Breast epithelium (tissue), 4 donors: ENCODE results near the gene SALL1. TPM values are rescaled to one million over a fixed set of nuclear protein-coding genes. Genes with fewer than 3 reads are reported as not detected.

ENCODE experiments used
- DNase-seq, 2 donors: peaks; one replicate each; pipeline ENCODE4 v3.0.0-alpha.2; 2019; ENCODE audit warnings: low spot score in 2 of 2
- H3K27ac ChIP-seq, 2 donors: fragments of 200-600 bp; sonication (generic) in 1 of 2; one replicate each; pipeline ENCODE4 v1.5.1; 2016 to 2019; ENCODE audit warnings: mild to moderate bottlenecking in 1 of 2
- H3K27me3 ChIP-seq, 2 donors: fragments of 200-600 bp; sonication (generic) in 1 of 2; one replicate each; pipeline versions ENCODE4 v1.5.1 to v1.6.0; 2017 to 2019; ENCODE audit warnings: control low read depth in 1 of 2, mild to moderate bottlenecking in 1 of 2
- H3K36me3 ChIP-seq: fragments of 200-600 bp; one replicate; pipeline ENCODE4 v1.5.1; 2019
- H3K4me1 ChIP-seq, 2 donors: fragments of 200-600 bp; sonication (generic); one replicate each; pipeline ENCODE4 v1.5.1; 2016 to 2019; ENCODE audit warnings: control low read depth in 1 of 2
- H3K4me3 ChIP-seq, 3 donors: fragments of 200-600 bp; sonication (generic); 1 replicate in 2 of 3; 2 replicates in 1 of 3; pipeline ENCODE4 v1.5.1; 2016 to 2019; ENCODE audit warnings: mild to moderate bottlenecking in 3 of 3, moderate library complexity in 2 of 3
- H3K9me3 ChIP-seq, 2 donors: fragments of 200-600 bp; sonication (generic) in 1 of 2; one replicate each; pipeline ENCODE4 v1.5.1; 2016 to 2019; ENCODE audit warnings: control low read depth in 1 of 2
- POLR2A ChIP-seq: fragments of 450-650 bp; IDR thresholded peaks from one replicate; pipeline ENCODE4 v1.6.1; 2016; ENCODE audit warnings: antibody characterized with exemption, mild to moderate bottlenecking, moderate library complexity
- POLR2AphosphoS5 ChIP-seq, 3 donors: sonication (generic); formaldehyde crosslinking; IDR thresholded peaks; one replicate each; pipeline ENCODE4 v1.6.1; 2017; ENCODE audit warnings: antibody characterized with exemption in 3 of 3
- intact Hi-C: fragments of 100-400 bp; cut with DNase I; formaldehyde crosslinking; loops from one replicate; pipeline ENCODE4 v1.15.1; 2023; ENCODE audit warnings: low total_unique reads
- total RNA-seq, 3 donors: library from RNA; depleted of rRNA; stranded (reverse); fragments of >200 nt; gene quantifications; one replicate each; pipeline ENCODE4 v1.1.0, GENCODE V29; 2016
- TF ChIP-seq, protein P1 (sequence below), 3 donors: fragments of 450-650 bp; IDR thresholded peaks; one replicate each; pipeline ENCODE4 v1.5.1; 2016 to 2017; ENCODE audit warnings: antibody characterized with exemption in 3 of 3, mild to moderate bottlenecking in 3 of 3, moderate library complexity in 3 of 3

SALL1 gene
- total RNA-seq, 3 donors from 2014 or later, result 0.15 to 0.33 (median 0.32) TPM

DNA sequence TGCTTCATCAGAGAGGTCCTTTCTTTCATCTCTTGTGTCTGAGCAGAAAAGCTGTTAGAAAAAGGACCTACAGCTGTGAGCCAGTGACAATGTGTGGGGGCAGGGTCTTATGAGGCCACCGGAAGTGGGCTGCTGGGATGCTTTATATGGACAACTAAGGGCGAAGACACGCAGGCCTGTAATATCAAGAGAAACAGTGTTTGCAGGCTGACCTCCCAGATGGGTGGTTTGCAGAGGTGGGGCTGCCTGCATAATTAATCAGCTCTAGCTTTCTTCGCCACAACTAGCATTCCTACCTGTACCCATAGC is 30.4 kb upstream of the SALL1 start:
- no peaks in the 10 kb centered on the region for H3K36me3 ChIP-seq
- H3K27ac ChIP-seq, result no peak overlapping the region
- no peak for DNase-seq
- intact Hi-C loops, result no loop called here
- H3K4me3 ChIP-seq, result no peak overlapping the region
- TF ChIP-seq, protein P1, sequence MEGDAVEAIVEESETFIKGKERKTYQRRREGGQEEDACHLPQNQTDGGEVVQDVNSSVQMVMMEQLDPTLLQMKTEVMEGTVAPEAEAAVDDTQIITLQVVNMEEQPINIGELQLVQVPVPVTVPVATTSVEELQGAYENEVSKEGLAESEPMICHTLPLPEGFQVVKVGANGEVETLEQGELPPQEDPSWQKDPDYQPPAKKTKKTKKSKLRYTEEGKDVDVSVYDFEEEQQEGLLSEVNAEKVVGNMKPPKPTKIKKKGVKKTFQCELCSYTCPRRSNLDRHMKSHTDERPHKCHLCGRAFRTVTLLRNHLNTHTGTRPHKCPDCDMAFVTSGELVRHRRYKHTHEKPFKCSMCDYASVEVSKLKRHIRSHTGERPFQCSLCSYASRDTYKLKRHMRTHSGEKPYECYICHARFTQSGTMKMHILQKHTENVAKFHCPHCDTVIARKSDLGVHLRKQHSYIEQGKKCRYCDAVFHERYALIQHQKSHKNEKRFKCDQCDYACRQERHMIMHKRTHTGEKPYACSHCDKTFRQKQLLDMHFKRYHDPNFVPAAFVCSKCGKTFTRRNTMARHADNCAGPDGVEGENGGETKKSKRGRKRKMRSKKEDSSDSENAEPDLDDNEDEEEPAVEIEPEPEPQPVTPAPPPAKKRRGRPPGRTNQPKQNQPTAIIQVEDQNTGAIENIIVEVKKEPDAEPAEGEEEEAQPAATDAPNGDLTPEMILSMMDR (IDR thresholded peaks at IDR 0.05), result no peak
- TF ChIP-seq POLR2AphosphoS5 (IDR thresholded peaks at IDR 0.05) (no peak), POLR2A (no peak)
- H3K9me3 ChIP-seq, result no peaks in the 10 kb centered on the region
- H3K4me1 ChIP-seq, result no peaks in the 10 kb centered on the region
- peaks cover 0 to 4% of the 10 kb centered on the region in 2 donors for H3K27me3 ChIP-seq

DNA sequence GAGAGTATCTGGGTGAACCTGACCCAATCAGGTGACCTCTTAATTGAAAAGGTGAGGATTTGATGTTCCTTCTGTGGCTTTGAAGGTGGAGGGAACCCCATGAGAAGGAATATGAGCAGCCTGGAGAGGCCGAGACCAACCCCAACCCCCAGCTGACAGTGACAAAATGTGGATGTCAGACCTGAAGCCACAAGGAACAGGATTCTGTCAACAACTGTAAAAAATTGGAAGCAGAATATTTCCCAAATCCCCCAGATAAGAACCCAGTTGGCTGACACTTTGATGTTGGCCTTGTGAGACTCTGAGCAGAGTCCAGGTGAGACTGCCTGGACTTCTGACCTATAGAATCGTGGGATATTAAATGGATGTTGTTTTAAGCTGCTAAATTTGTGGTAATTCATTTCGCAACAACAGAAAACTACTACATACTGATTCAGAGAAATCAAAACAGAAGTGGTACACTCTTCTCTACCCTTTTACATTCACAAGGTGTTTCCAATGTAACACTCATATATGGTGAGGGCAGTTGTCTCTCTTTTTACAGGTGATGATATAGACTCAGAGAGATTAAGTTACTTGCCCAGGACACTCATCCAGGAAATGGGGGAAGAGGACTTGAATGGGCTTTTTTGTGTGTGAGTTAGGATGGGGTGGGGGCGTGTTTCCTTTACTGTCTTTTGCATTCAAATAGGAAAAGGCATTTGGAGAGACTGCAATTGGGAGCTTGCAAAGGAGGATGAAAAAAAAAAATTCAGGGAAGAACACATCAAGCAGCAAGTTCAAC is 29.8 kb upstream of the SALL1 start:
- DNase-seq, result no peak
- H3K27me3 ChIP-seq, result peaks cover 0 to 4% of the 10 kb centered on the region in 2 donors
- intact Hi-C loops, result no loop called here
- H3K36me3 ChIP-seq, result no peaks in the 10 kb centered on the region
- H3K4me1 ChIP-seq, result no peaks in the 10 kb centered on the region
- no peak overlapping the region for H3K4me3 ChIP-seq
- no peaks in the 10 kb centered on the region for H3K9me3 ChIP-seq
- H3K27ac ChIP-seq, result no peak overlapping the region
- TF ChIP-seq POLR2A, result no peak
- TF ChIP-seq, protein P1 (IDR thresholded peaks at IDR 0.05), result no peak
- no peak for TF ChIP-seq POLR2AphosphoS5 (IDR thresholded peaks at IDR 0.05)

DNA sequence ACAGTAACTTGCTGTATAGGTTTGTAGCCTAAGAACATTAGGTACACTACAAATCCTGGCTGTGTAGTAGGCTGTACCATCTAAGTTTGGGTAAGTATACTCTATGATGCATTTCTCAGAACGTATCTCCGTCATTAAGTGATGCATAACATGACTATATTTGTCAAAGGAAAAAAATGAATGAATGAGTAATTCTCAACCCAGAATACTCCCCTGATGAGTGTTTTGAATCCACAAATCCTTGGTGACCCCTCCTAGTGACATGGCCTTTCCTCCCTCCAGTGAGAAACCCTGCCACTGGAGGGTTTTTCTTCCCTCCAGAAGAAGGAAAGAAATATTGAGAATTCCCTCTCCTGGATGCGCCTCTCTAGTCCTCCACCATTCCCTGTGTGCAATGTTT is 24.0 kb upstream of the SALL1 start:
- intact Hi-C loops, result no loop called here
- TF ChIP-seq, protein P1 (IDR thresholded peaks at IDR 0.05), result no peak
- TF ChIP-seq POLR2A, result no peak
- TF ChIP-seq POLR2AphosphoS5 (IDR thresholded peaks at IDR 0.05), result no peak

DNA sequence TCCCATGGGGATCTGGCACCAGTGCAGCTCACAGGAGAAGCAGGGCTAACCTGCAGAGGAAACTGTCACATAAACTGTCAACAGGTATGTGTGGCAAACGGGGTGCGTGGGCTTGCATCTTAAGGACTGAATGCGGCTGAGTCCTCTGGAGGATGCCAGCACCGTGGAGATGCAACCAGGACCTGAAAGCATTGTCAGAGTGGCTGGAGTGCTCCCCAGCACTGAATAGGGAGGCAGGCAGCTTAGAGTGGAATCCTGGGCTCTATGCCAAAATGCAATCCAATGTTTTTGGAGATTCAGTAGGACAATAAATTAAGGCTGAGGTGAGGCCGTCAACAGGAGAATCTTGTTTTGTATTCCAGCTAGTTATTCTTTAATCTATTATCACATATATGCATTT is 21.3 kb upstream of the SALL1 start:
- intact Hi-C loops, result no loop called here
- Histone ChIP-seq H3K27me3 (peaks cover 0 to 6% of the 10 kb centered on the region in 2 donors), H3K27ac (no peak overlapping the region), H3K36me3 (no peaks in the 10 kb centered on the region), H3K4me3 (no peak overlapping the region), H3K4me1 (no peaks in the 10 kb centered on the region), H3K9me3 (no peaks in the 10 kb centered on the region)
- DNase-seq, result no peak
- TF ChIP-seq POLR2A (no peak), POLR2AphosphoS5 (IDR thresholded peaks at IDR 0.05) (no peak)
- TF ChIP-seq, protein P1 (IDR thresholded peaks at IDR 0.05), result no peak

More for the DNA sequence above, 24.0 kb upstream of the SALL1 start:
- H3K27me3 ChIP-seq, result peaks cover 0 to 6% of the 10 kb centered on the region in 2 donors
- no peak overlapping the region for H3K27ac ChIP-seq
- no peak overlapping the region for H3K4me3 ChIP-seq
- no peaks in the 10 kb centered on the region for H3K36me3 ChIP-seq
- no peak for DNase-seq
- H3K9me3 ChIP-seq, result no peaks in the 10 kb centered on the region
- no peaks in the 10 kb centered on the region for H3K4me1 ChIP-seq

DNA sequence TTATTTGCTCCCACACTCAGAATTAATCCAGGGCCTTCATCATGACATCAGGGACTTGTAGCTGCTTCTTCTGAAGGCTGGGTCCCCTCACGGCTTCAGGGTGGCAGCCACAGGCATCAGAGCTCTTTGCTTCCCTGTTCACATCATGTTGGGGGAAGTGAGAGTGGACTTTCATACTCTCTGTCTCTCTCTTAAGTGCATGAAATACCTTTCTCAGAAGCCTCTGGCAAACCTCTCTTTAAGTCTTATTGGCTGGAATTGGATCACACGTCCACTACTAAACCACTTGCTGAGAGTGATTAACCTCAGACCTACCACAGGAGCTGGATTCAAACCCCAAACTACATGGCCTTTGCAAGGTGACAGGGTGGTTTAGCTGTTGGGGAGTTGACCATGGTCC is 17.7 kb upstream of the SALL1 start:
- H3K9me3 ChIP-seq, result no peaks in the 10 kb centered on the region
- no peaks in the 10 kb centered on the region for H3K4me1 ChIP-seq
- intact Hi-C loops, result no loop called here
- H3K27ac ChIP-seq, result no peak overlapping the region
- H3K36me3 ChIP-seq, result no peaks in the 10 kb centered on the region
- H3K27me3 ChIP-seq, result peaks cover 0 to 6% of the 10 kb centered on the region in 2 donors
- TF ChIP-seq POLR2AphosphoS5 (IDR thresholded peaks at IDR 0.05) (no peak), POLR2A (no peak)
- TF ChIP-seq, protein P1 (IDR thresholded peaks at IDR 0.05), result no peak
- DNase-seq, result no peak
- H3K4me3 ChIP-seq, result no peak overlapping the region
